HK-2 (cell line): ENCODE measurements around the gene DENND1A.
"Not testable (repeated sequence)": the region's sequence is repeated elsewhere in the genome, so short reads cannot be mapped to it uniquely, and the experiment has no call there.

Experiments used
- DNase-seq: peaks from one replicate; pipeline ENCODE4 v3.0.0-alpha.2; 2018; ENCODE audit not compliant: unreplicated experiment

DENND1A gene

GRCh38 chr9:123411636-123412035, 518.3 kb downstream of the DENND1A start:
- no peak for DNase-seq

- no peak for DNase-seq
Observed at GRCh38 chr9:123411191-123411590, 518.7 kb downstream of the DENND1A start.

- DNase-seq = no peak
Observed at GRCh38 chr9:123410281-123410910, 519.5 kb downstream of the DENND1A start.

DNA sequence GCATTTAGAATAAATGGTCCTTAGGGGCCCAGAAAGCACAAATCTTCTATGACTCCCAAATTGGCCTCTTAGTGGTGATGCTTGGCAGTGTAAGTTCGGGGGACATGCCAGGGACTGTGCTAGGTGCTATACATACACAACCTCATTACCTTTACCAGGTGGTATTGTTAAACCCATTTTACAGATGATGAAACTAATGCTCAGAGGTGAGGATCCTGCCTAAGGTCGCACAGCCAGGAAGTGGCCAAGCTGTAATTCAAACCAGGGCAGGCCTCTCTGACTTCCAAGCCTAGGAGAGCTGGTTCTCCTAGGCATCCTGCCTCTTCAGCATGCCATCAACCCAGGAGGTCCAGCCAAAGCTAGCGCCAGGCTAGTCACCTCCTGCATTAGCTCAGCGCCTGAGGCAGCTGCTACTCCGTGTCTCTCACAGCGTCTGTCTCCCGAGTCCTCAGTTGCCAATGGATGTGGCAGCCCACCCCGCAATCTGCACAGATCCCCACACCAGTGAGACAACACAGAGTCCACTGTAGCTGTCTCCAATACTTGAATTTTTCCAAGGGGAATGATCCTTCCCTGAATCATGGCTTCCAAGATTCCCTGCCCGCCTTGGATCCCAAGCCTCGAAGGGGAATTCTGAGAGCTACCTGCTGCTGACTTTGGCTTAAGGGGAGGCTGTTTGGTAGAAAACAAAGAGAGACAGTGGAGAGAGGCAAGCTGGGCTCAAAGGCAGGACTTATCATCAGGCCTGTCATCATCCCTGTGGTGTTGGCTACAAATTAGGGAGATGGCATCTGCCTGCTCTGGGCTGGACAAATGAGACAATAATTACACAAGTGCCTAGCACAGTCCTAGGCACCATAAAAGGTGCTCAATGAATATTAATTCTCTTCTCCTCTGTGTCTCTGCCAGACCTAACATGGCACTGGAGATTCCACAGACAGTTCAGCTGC, 521.3 kb downstream of the DENND1A start:
- DNase-seq = no peak

- DNase-seq = no peak
Observed at GRCh38 chr9:123407217-123407851, 522.6 kb downstream of the DENND1A start.

- no peak for DNase-seq
Observed at GRCh38 chr9:123406691-123407216, 523.2 kb downstream of the DENND1A start.

GRCh38 chr9:123406016-123406415, 523.9 kb downstream of the DENND1A start:
- no peak for DNase-seq

- no peak for DNase-seq
Observed at GRCh38 chr9:123402981-123403509, 526.9 kb downstream of the DENND1A start.

GRCh38 chr9:123401879-123402513, 527.9 kb downstream of the DENND1A start:
- DNase-seq = no peak

DNA sequence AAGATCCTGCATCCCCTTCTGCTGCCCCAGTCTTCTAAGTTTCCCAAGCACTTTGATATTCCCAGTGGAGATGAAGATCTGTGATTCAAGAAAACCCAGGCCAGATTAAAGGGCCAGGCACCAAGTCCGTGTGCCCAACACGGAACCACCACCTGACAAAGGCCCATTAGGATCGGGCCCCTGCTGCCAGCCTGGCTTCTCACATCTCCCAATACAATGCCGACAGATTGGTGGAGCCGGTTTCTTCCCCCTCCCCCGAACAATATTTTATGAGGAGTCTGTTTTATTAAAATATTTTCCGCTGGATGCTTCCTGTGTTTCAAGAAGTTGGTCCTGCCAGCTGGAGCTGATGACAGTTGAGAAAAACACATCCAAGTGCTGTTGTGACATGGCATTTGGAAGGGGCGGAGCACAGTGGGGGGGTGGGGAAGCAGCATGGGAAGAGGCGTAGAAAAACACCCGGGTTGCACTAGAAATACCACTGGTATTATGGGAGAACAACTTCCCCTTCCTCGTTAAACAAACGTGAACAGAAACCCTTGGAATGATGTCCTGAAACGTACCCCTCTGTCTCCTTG, 528.9 kb downstream of the DENND1A start:
- DNase-seq = no peak

GRCh38 chr9:123399803-123400378, 530.0 kb downstream of the DENND1A start:
- DNase-seq = no peak

- not testable (repeated sequence) for DNase-seq
Observed at GRCh38 chr9:123398938-123399337, 531.0 kb downstream of the DENND1A start.

- no peak for DNase-seq
Observed at GRCh38 chr9:123397975-123398374, 532.0 kb downstream of the DENND1A start.

DNA sequence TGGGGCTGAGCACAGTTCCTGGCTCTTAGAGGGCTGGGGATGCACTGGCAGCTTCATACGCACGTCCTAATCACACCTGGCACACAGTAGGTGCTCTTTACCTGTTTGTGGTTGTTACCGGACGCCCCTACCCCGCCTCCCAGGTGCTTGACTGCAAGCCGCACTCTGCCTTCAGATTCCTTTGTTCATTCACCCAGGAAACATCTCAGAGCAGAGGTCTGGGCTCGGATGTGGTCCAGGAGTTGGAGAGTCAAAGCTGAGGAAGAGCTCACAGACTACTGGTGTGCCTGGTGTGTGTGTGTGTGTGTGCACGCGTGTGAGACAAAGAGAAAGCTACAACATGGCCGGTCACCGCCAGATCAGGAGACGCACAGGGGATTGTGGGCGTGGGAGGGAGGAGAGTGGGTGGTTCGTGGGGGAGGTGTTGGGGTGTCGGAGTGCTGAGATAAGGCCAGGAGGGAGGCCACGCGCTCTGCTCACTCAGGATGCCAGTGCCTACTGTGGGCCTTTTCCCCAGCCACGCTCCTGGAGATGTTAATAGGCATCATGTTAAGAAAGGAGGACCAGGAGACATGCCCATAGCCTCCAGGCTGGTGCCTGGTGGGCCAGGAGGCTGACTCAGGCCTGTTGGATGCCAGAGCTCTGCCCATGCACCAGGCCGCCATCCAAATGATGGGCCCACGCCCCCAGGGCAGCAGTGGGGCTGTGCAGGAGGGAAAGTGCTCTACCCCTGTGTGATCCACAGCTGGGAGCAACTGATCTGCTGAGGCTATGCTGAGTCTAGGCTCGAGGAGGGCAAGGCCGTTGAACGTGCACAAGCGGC, 534.0 kb downstream of the DENND1A start:
- no peak for DNase-seq

GRCh38 chr9:123395276-123395688, 534.6 kb downstream of the DENND1A start:
- DNase-seq = no peak

GRCh38 chr9:123394291-123395235, 535.4 kb downstream of the DENND1A start:
- no peak for DNase-seq

- DNase-seq = no peak
Observed at GRCh38 chr9:123392802-123393201, 537.1 kb downstream of the DENND1A start.

- no peak for DNase-seq
Observed at GRCh38 chr9:123391946-123392345, 538.0 kb downstream of the DENND1A start.

GRCh38 chr9:123391233-123391632, 538.7 kb downstream of the DENND1A start:
- no peak for DNase-seq
